Natural killer cell (primary cell): Measurements from ENCODE around the gene LCN6. TPM values are rescaled to one million over a fixed set of nuclear protein-coding genes. Genes with fewer than 3 reads are reported as not detected.

Experiments
- ATAC-seq, 3 donors: fragments of 150-1000 bp in 2 of 3; fragments of 200-7000 bp in 1 of 3; cut with Tn5 transposase; 1 replicate in 1 of 3; 2 replicates in 2 of 3; pipeline ENCODE4 v1.10.0; 2021; ENCODE audit warnings: mild to moderate bottlenecking in 2 of 3, moderate library complexity in 2 of 3
- DNase-seq, 2 donors: peaks; one replicate each; pipeline versions ENCODE4 v3.0.0 to v3.0.0-alpha.2; 2013 to 2021; ENCODE audit warnings: mixed read lengths in 1 of 2
- H3K27ac ChIP-seq: one replicate; pipeline ENCODE4 v1.5.1; 2013; ENCODE audit warnings: mild to moderate bottlenecking, low read length
- H3K27me3 ChIP-seq: one replicate; pipeline ENCODE4 v1.6.1; 2013; ENCODE audit warnings: low read length; ENCODE audit not compliant: control insufficient read depth, insufficient read depth
- H3K36me3 ChIP-seq: one replicate; pipeline ENCODE4 v1.6.1; 2013; ENCODE audit warnings: low read length; ENCODE audit not compliant: control insufficient read depth, insufficient read depth
- H3K4me1 ChIP-seq: one replicate; pipeline ENCODE4 v1.6.1; 2013; ENCODE audit warnings: low read length; ENCODE audit not compliant: control insufficient read depth, insufficient read depth
- H3K4me3 ChIP-seq: one replicate; pipeline ENCODE4 v1.5.1; 2013; ENCODE audit warnings: low read length
- H3K9me3 ChIP-seq: one replicate; pipeline ENCODE4 v1.6.1; 2013; ENCODE audit warnings: low read length; ENCODE audit not compliant: control insufficient read depth, insufficient read depth
- H3K27ac Mint-ChIP-seq, 2 donors: one replicate each; pipeline ENCODE4 v1.8.0; 2022; ENCODE audit warnings: mild to moderate bottlenecking in 2 of 2, mixed read lengths in 2 of 2, moderate library complexity in 1 of 2
- H3K27me3 Mint-ChIP-seq, 2 donors: one replicate each; pipeline ENCODE4 v1.8.0; 2022; ENCODE audit warnings: low read depth in 2 of 2, mixed read lengths in 2 of 2
- H3K36me3 Mint-ChIP-seq: one replicate; pipeline ENCODE4 v1.8.0; 2022; ENCODE audit warnings: mixed read lengths
- H3K4me1 Mint-ChIP-seq, 2 donors: one replicate each; pipeline ENCODE4 v1.8.0; 2022; ENCODE audit warnings: mixed read lengths in 2 of 2
- H3K4me3 Mint-ChIP-seq: one replicate; pipeline ENCODE4 v1.8.0; 2022; ENCODE audit warnings: mild to moderate bottlenecking, moderate library complexity, mixed read lengths
- H3K9me3 Mint-ChIP-seq, 2 donors: one replicate each; pipeline ENCODE4 v1.8.0; 2022; ENCODE audit warnings: mixed read lengths in 2 of 2
- CTCF ChIP-seq: fragments of 200-600 bp; IDR thresholded peaks from one replicate; pipeline ENCODE4 v1.8.0; 2022; ENCODE audit warnings: antibody characterized with exemption
- whole genome bisulfite sequencing: methylation state at CpG from one replicate; pipeline ENCODE4 v1.1.7; 2013; ENCODE audit warnings: missing lambda C conversion rate; ENCODE audit not compliant: insufficient coverage; 5-methylcytosine and 5-hydroxymethylcytosine counted together
- intact Hi-C: fragments of 100-400 bp; cut with micrococcal nuclease; formaldehyde crosslinking; loops from one replicate; pipeline ENCODE4 v1.14.2; 2022
- total RNA-seq, 4 donors: library from RNA; stranded (reverse); fragments of 120-200 nt in 1 of 4; gene quantifications; one replicate each; pipeline versions ENCODE4 v1.2.3 to v1.2.4, GENCODE V29; 2013 to 2022

The LCN6 gene
- total RNA-seq, 3 donors from 2014 or later (not counting 1 experiment from before 2014, with no cell fraction given): not detected

- Mint-ChIP-seq H3K36me3 (no peaks in the 10 kb centered on the region), H3K4me1 (no peaks in the 10 kb centered on the region), H3K27me3 (peaks cover 6 to 12% of the 10 kb centered on the region in 2 donors), H3K4me3 (no peak overlapping the region), H3K9me3 (no peaks in the 10 kb centered on the region), H3K27ac (no peak overlapping the region)
- intact Hi-C loops: no loop called here
- DNase-seq: no peak
- H3K36me3 ChIP-seq: no peaks in the 10 kb centered on the region
- WGBS: 95% methylated on average over 10 of the region's 11 CpGs
- no peaks in the 10 kb centered on the region for H3K27me3 ChIP-seq
- H3K4me3 ChIP-seq: no peak overlapping the region
- no peaks in the 10 kb centered on the region for H3K9me3 ChIP-seq
- no peak for TF ChIP-seq CTCF
- ATAC-seq: no peak
- H3K4me1 ChIP-seq: peaks cover 12% of the 10 kb centered on the region
- H3K27ac ChIP-seq: no peak overlapping the region
Measured at GRCh38 chr9:136694872-136695247, 53.5 kb downstream of the LCN6 start.

- Histone ChIP-seq H3K27ac (no peak overlapping the region), H3K4me1 (peaks cover 12% of the 10 kb centered on the region), H3K27me3 (no peaks in the 10 kb centered on the region), H3K9me3 (no peaks in the 10 kb centered on the region), H3K4me3 (no peak overlapping the region), H3K36me3 (no peaks in the 10 kb centered on the region)
- intact Hi-C loops: no loop called here
- TF ChIP-seq CTCF: no peak
- 66% methylated on average over 32 of the region's 32 CpGs for WGBS
- no peak overlapping the region for H3K4me3 Mint-ChIP-seq
- no peaks in the 10 kb centered on the region for H3K36me3 Mint-ChIP-seq
- ATAC-seq (peak; percentile 64 to 67 (median 64)), DNase-seq (peak in 1 of 2 donors; percentile 35)
- H3K4me1 Mint-ChIP-seq: no peaks in the 10 kb centered on the region
- no peak overlapping the region for H3K27ac Mint-ChIP-seq
- H3K27me3 Mint-ChIP-seq: peaks cover 6 to 12% of the 10 kb centered on the region in 2 donors
- no peaks in the 10 kb centered on the region for H3K9me3 Mint-ChIP-seq
Measured at GRCh38 chr9:136694163-136694871, 54.0 kb downstream of the LCN6 start.

Other genes with a start within 250 kb of the LCN6 start
- 100 to 1,000 TPM; 126 to 228 (median 192) TPM for gene NOTCH1, start 202.5 kb downstream of the LCN6 start, total RNA-seq
- under 1 TPM; 0.28 to 0.47 (median 0.29) TPM for gene EGFL7, start 85.6 kb downstream of the LCN6 start, total RNA-seq
- 10 to 100 TPM; 10.3 to 19.4 (median 12.0) TPM for gene AGPAT2, start 61.1 kb downstream of the LCN6 start, total RNA-seq
- gene DIPK1B, start 36.0 kb downstream of the LCN6 start, total RNA-seq: under 1 TPM in 2 of 3 donors, not detected in 1; 0.31 to 0.39 TPM
- not detected for gene LCN10, start 5.6 kb downstream of the LCN6 start, total RNA-seq
- not detected for gene LCN8, start 9.7 kb upstream of the LCN6 start, total RNA-seq
- not detected for gene LCN15, start 16.0 kb upstream of the LCN6 start, total RNA-seq
- 10 to 100 TPM; 22.4 to 26.9 (median 26.6) TPM for gene TMEM141, start 42.8 kb upstream of the LCN6 start, total RNA-seq
- under 1 TPM; 0.56 to 0.75 (median 0.65) TPM for gene CCDC183, start 47.8 kb upstream of the LCN6 start, total RNA-seq
- 10 to 100 TPM; 72.7 to 82.5 (median 75.9) TPM for gene RABL6, start 59.4 kb upstream of the LCN6 start, total RNA-seq
- gene AJM1, start 94.0 kb upstream of the LCN6 start, total RNA-seq: 10 to 100 TPM; 26.6 to 35.6 (median 31.5) TPM
- gene PHPT1, start 100.9 kb upstream of the LCN6 start, total RNA-seq: 10 to 100 TPM; 63.5 to 69.8 (median 67.7) TPM
- gene MAMDC4, start 103.8 kb upstream of the LCN6 start, total RNA-seq: 1 to 10 TPM; 4.6 to 6.5 (median 5.8) TPM
- gene EDF1, start 117.8 kb upstream of the LCN6 start, total RNA-seq: 100 to 1,000 TPM; 208 to 255 (median 227) TPM
- 10 to 100 TPM; 17.4 to 35.5 (median 25.0) TPM for gene TRAF2, start 138.0 kb upstream of the LCN6 start, total RNA-seq
- 100 to 1,000 TPM; 117 to 144 (median 136) TPM for gene FBXW5, start 196.2 kb upstream of the LCN6 start, total RNA-seq
- 1 to 10 TPM; 3.9 to 8.5 (median 7.3) TPM for gene C8G, start 196.7 kb upstream of the LCN6 start, total RNA-seq
- 10 to 100 TPM in 1 of 3 donors, 1 to 10 TPM in 2; 9.2 to 11.3 (median 9.8) TPM for gene LCN12, start 203.7 kb upstream of the LCN6 start, total RNA-seq
- gene PTGDS, start 229.0 kb upstream of the LCN6 start, total RNA-seq: 100 to 1,000 TPM; 157 to 361 (median 296) TPM
- gene LCNL1, start 234.5 kb upstream of the LCN6 start, total RNA-seq: 1 to 10 TPM; 4.9 to 8.4 (median 8.2) TPM
- 100 to 1,000 TPM; 161 to 188 (median 161) TPM for gene PAXX, start 243.9 kb upstream of the LCN6 start, total RNA-seq
- gene CLIC3, start 248.0 kb upstream of the LCN6 start, total RNA-seq: 100 to 1,000 TPM; 144 to 286 (median 161) TPM